HG03575 (cell line): Measurements from ENCODE around the gene GAS2.

ENCODE experiments used
- ATAC-seq: cut with Tn5 transposase; IDR thresholded peaks from one replicate; pipeline ENCODE4 v1.9.1; 2021; ENCODE audit not compliant: unreplicated experiment, insufficient number of reproducible peaks, low FRiP score; ENCODE audit errors: extremely low read depth

Gene GAS2

GRCh38 chr11:22775248-22775647, 108.8 kb downstream of the GAS2 start:
- ATAC-seq = no peak

- ATAC-seq = no peak
Observed at GRCh38 chr11:22778642-22779041, 112.2 kb downstream of the GAS2 start.

GRCh38 chr11:22779850-22780249, 113.4 kb downstream of the GAS2 start:
- ATAC-seq = no peak

GRCh38 chr11:22780952-22781593, 114.7 kb downstream of the GAS2 start:
- peak; percentile 75 for ATAC-seq

GRCh38 chr11:22785251-22785650, 118.8 kb downstream of the GAS2 start:
- ATAC-seq = no peak

GRCh38 chr11:22786475-22786874, 120.1 kb downstream of the GAS2 start:
- peak; percentile 93 for ATAC-seq

GRCh38 chr11:22787055-22787454, 120.6 kb downstream of the GAS2 start:
- no peak for ATAC-seq

- ATAC-seq = no peak
Observed at GRCh38 chr11:22787551-22788162, 121.2 kb downstream of the GAS2 start.

- ATAC-seq = no peak
Observed at GRCh38 chr11:22792497-22792896, 126.1 kb downstream of the GAS2 start.

GRCh38 chr11:22795914-22796313, 129.5 kb downstream of the GAS2 start:
- no peak for ATAC-seq

GRCh38 chr11:22797047-22797446, 130.6 kb downstream of the GAS2 start:
- ATAC-seq = no peak

GRCh38 chr11:22798901-22799300, 132.5 kb downstream of the GAS2 start:
- no peak for ATAC-seq

- ATAC-seq = no peak
Observed at GRCh38 chr11:22800482-22800881, 134.1 kb downstream of the GAS2 start.

GRCh38 chr11:22802861-22803260, 136.4 kb downstream of the GAS2 start:
- ATAC-seq = no peak

- ATAC-seq = no peak
Observed at GRCh38 chr11:22807391-22807790, 141.0 kb downstream of the GAS2 start.

- peak; percentile 88 for ATAC-seq
Observed at GRCh38 chr11:22807855-22808570, 141.6 kb downstream of the GAS2 start.

- no peak for ATAC-seq
Observed at GRCh38 chr11:22808571-22809197, 142.3 kb downstream of the GAS2 start.

- no peak for ATAC-seq
Observed at GRCh38 chr11:22809893-22810292, 143.5 kb downstream of the GAS2 start.

GRCh38 chr11:22822203-22822602, 155.8 kb downstream of the GAS2 start:
- no peak for ATAC-seq

- no peak for ATAC-seq
Observed at GRCh38 chr11:22828373-22828772, 162.0 kb downstream of the GAS2 start.
